ENCODE results near the gene PLEKHM3. TPM values are rescaled to one million over a fixed set of nuclear protein-coding genes. Genes with fewer than 3 reads are reported as not detected.

The PLEKHM3 gene
- total and polyA plus RNA-seq, 2 of the 4 experiments (the other 2 are of a cell fraction): 2.4 to 11.3 TPM

DNA sequence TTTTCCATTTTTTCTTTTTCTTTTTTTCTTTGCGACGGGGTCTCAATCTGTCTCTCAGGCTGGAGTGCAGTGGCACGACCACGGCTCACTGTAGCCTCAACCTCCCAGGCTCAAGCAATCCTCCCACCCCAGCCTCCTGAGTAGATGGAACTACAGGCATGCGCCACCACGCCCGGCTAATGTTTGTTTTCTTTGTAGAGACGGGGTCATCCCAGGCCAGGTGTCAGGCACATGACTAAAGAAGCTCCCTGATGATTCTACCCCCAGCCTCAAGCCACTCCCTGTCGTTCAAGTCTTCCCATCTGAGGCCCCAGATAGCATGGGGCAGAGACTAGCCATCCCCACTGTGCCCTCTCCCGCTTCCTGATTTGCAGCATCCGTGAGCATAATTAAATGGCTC, 245.8 kb downstream of the PLEKHM3 start:
- Histone ChIP-seq H3K9me1 (ENCODE audit: insufficient read depth, low read length) (no peaks in the 10 kb centered on the region), H3K79me1 (ENCODE audit: low read depth in 1 of 2, low read length in 2 of 2) (no peaks in the 10 kb centered on the region), H3K18ac (ENCODE audit: low read depth, low read length) (no peak overlapping the region), H3K4ac (ENCODE audit: low read depth, low read length) (no peak overlapping the region), H2AK9ac (replicated peaks; ENCODE audit: low read depth, low read length, poor library complexity) (no peak overlapping the region), H3K9me3 (ENCODE audit: control insufficient read depth, insufficient read depth, low read length) (no peaks in the 10 kb centered on the region), H3K4me1 (ENCODE audit: control insufficient read depth, insufficient read depth, low read length) (no peaks in the 10 kb centered on the region), H3K4me2 (ENCODE audit: low read depth, low read length) (no peak overlapping the region), H3K4me3 (ENCODE audit: insufficient read depth, low read depth, low read length) (no peak overlapping the region), H3K9ac (ENCODE audit: low read depth, low read length) (no peak overlapping the region), H3K23ac (ENCODE audit: low read depth, low read length) (no peak overlapping the region), H3K27ac (ENCODE audit: insufficient read depth, low read length) (no peak overlapping the region), H2BK15ac (ENCODE audit: low read depth, low read length) (no peak overlapping the region), H2BK120ac (ENCODE audit: low read depth, low read length) (no peak overlapping the region), H2AK5ac (ENCODE audit: low read depth, low read length) (no peak overlapping the region), H3K27me3 (ENCODE audit: control insufficient read depth, insufficient read depth, low read length) (peaks cover 16% of the 10 kb centered on the region), H2BK5ac (ENCODE audit: low read depth, low read length, poor library complexity, severe bottlenecking) (no peak overlapping the region), H4K5ac (ENCODE audit: low read depth, low read length) (no peak overlapping the region), H2BK20ac (ENCODE audit: low read depth, low read length) (no peak overlapping the region), H4K8ac (ENCODE audit: low read depth in 2 of 2, low read length in 2 of 2) (no peak overlapping the region), H2AFZ (replicated peaks; ENCODE audit: low read length, poor library complexity) (no peak overlapping the region), H3K14ac (replicated peaks; ENCODE audit: low read depth, low read length) (no peak overlapping the region), H4K20me1 (ENCODE audit: insufficient read depth, low read length) (no peaks in the 10 kb centered on the region), H3K56ac (ENCODE audit: extremely low read depth, insufficient read depth, low read length) (no peak overlapping the region), H3K36me3 (ENCODE audit: control insufficient read depth, insufficient read depth, low read length) (no peaks in the 10 kb centered on the region), H4K91ac (ENCODE audit: insufficient read depth, low read depth, low read length) (no peak overlapping the region)
- no TSS peak for BruUV-seq (replicated peaks)
- ChIA-PET POLR2A (ENCODE audit: unreplicated experiment) (no interaction called here), CTCF (no interaction called here)
- in situ Hi-C loops (cut with MboI; ENCODE audit: low sequenced_read_pairs): no loop called here
- DNase-seq (no peak), ATAC-seq (ENCODE audit: low read depth) (no peak)
- 46% methylated on average over 2 of the region's 11 CpGs; no CpG with 5 or more reads in 1 of the 2 experiments for WGBS, 2 experiments (ENCODE audit: extremely low coverage in 2 of 2, insufficient read length in 1 of 2)
- intact Hi-C loops (cut with micrococcal nuclease): no loop called here
- dilution Hi-C loops (cut with HindIII; ENCODE audit: low sequenced_read_pairs, unreplicated experiment): no loop called here
- TF ChIP-seq CEBPB (IDR thresholded peaks at IDR 0.05; ENCODE audit: low read depth, low read length): no peak
- no peak for TF ChIP-seq RAD21 (IDR thresholded peaks at IDR 0.05; ENCODE audit: low read length)
- TF ChIP-seq ELK1 (IDR thresholded peaks at IDR 0.05; ENCODE audit: borderline replicate concordance, low read depth, low read length): no peak
- no peak for TF ChIP-seq MAZ (IDR thresholded peaks at IDR 0.05; ENCODE audit: borderline replicate concordance, low read depth, low read length)
- no peak for TF ChIP-seq RCOR1 (IDR thresholded peaks at IDR 0.05; ENCODE audit: insufficient replicate concordance, low read length)
- TF ChIP-seq, protein P1, sequence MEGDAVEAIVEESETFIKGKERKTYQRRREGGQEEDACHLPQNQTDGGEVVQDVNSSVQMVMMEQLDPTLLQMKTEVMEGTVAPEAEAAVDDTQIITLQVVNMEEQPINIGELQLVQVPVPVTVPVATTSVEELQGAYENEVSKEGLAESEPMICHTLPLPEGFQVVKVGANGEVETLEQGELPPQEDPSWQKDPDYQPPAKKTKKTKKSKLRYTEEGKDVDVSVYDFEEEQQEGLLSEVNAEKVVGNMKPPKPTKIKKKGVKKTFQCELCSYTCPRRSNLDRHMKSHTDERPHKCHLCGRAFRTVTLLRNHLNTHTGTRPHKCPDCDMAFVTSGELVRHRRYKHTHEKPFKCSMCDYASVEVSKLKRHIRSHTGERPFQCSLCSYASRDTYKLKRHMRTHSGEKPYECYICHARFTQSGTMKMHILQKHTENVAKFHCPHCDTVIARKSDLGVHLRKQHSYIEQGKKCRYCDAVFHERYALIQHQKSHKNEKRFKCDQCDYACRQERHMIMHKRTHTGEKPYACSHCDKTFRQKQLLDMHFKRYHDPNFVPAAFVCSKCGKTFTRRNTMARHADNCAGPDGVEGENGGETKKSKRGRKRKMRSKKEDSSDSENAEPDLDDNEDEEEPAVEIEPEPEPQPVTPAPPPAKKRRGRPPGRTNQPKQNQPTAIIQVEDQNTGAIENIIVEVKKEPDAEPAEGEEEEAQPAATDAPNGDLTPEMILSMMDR (conservative IDR thresholded peaks at IDR 0.05; ENCODE audit: low read depth, low read length): no peak
- TF ChIP-seq, protein P2, sequence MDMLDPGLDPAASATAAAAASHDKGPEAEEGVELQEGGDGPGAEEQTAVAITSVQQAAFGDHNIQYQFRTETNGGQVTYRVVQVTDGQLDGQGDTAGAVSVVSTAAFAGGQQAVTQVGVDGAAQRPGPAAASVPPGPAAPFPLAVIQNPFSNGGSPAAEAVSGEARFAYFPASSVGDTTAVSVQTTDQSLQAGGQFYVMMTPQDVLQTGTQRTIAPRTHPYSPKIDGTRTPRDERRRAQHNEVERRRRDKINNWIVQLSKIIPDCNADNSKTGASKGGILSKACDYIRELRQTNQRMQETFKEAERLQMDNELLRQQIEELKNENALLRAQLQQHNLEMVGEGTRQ (IDR thresholded peaks at IDR 0.05; ENCODE audit: low read depth, low read length): no peak
- TF ChIP-seq POLR2A (IDR thresholded peaks at IDR 0.05; ENCODE audit: low read depth, low read length): no peak
- TF ChIP-seq NFE2L2 (IDR thresholded peaks at IDR 0.05; ENCODE audit: low read depth, low read length): no peak
- TF ChIP-seq MXI1 (IDR thresholded peaks at IDR 0.05; ENCODE audit: borderline replicate concordance, low read depth, low read length): no peak
- TF ChIP-seq FOS (IDR thresholded peaks at IDR 0.05; ENCODE audit: low read depth, low read length): no peak
- no peak for TF ChIP-seq BHLHE40 (IDR thresholded peaks at IDR 0.05; ENCODE audit: low read depth, low read length)
- no peak for TF ChIP-seq MAFK (IDR thresholded peaks at IDR 0.05; ENCODE audit: low read depth, low read length)
- TF ChIP-seq RFX5 (IDR thresholded peaks at IDR 0.05; ENCODE audit: low read depth, low read length): no peak

Data from IMR-90 (cell line).